IMR-90 (cell line): Measurements from ENCODE around the gene TMC1. TPM values are rescaled to one million over a fixed set of nuclear protein-coding genes. Genes with fewer than 3 reads are reported as not detected.

Experiments
- ATAC-seq: fragments of 200-7000 bp; cut with Tn5 transposase; 2 replicates; pipeline ENCODE4 v1.9.1; 2020; ENCODE audit warnings: low read depth, mild to moderate bottlenecking, moderate library complexity
- BruUV-seq: library from RNA; stranded (reverse); fragments of 400-500 nt; replicated peaks from 2 replicates; lab custom pipeline; 2021; lab: Mats Ljungman, UMichigan
- CTCF ChIA-PET: fragments of 300-600 bp; formaldehyde crosslinking; extraction: SDS; loops from one replicate; lab custom pipeline; 2021; ENCODE audit warnings: antibody characterized with exemption; lab: Yijun Ruan, JAX
- POLR2A ChIA-PET: fragments of 300-600 bp; sonication (Branson Sonifier 250); formaldehyde crosslinking; loops from one replicate; lab custom pipeline; 2022; ENCODE audit warnings: antibody characterized with exemption; ENCODE audit not compliant: unreplicated experiment; lab: Charles Lee
- DNase-seq: peaks from one replicate; pipeline ENCODE4 v3.0.0; 2013
- H2AFZ ChIP-seq: replicated peaks from 2 replicates; pipeline ENCODE3; 2013; ENCODE audit warnings: low read length, mild to moderate bottlenecking; ENCODE audit not compliant: poor library complexity
- H2AK5ac ChIP-seq: 2 replicates; pipeline ENCODE4 v1.6.1; 2013; ENCODE audit warnings: low read depth, low read length, inconsistent platforms
- H2AK9ac ChIP-seq: replicated peaks from 2 replicates; pipeline ENCODE3; 2013; ENCODE audit warnings: mild to moderate bottlenecking, low read depth, low read length, moderate library complexity; ENCODE audit not compliant: poor library complexity
- H2BK120ac ChIP-seq: 2 replicates; pipeline ENCODE4 v1.6.1; 2013; ENCODE audit warnings: low read depth, low read length, inconsistent platforms
- H2BK15ac ChIP-seq: 3 replicates; pipeline ENCODE4 v1.6.1; 2013; ENCODE audit warnings: low read depth, low read length, inconsistent platforms
- H2BK20ac ChIP-seq: 2 replicates; pipeline ENCODE4 v1.6.1; 2013; ENCODE audit warnings: low read depth, mild to moderate bottlenecking, inconsistent platforms, low read length, moderate library complexity
- H2BK5ac ChIP-seq: 2 replicates; pipeline ENCODE4 v1.6.1; 2013; ENCODE audit warnings: mild to moderate bottlenecking, low read depth, low read length, inconsistent platforms; ENCODE audit not compliant: poor library complexity, severe bottlenecking
- H3K14ac ChIP-seq: replicated peaks from 2 replicates; pipeline ENCODE4 v1.6.1; 2013; ENCODE audit warnings: low read depth, low read length, inconsistent platforms
- H3K18ac ChIP-seq: 2 replicates; pipeline ENCODE4 v1.6.1; 2013; ENCODE audit warnings: low read depth, low read length, control low read depth
- H3K23ac ChIP-seq: 2 replicates; pipeline ENCODE4 v1.6.1; 2013; ENCODE audit warnings: low read depth, low read length, inconsistent platforms
- H3K27ac ChIP-seq: 2 replicates; pipeline ENCODE4 v1.5.1; 2013; ENCODE audit warnings: mild to moderate bottlenecking, control low read depth, low read length; ENCODE audit not compliant: insufficient read depth
- H3K27me3 ChIP-seq: 2 replicates; pipeline ENCODE4 v1.6.1; 2013; ENCODE audit warnings: low read length; ENCODE audit not compliant: control insufficient read depth, insufficient read depth
- H3K36me3 ChIP-seq: 2 replicates; pipeline ENCODE4 v1.6.1; 2013; ENCODE audit warnings: low read length, mixed read lengths; ENCODE audit not compliant: control insufficient read depth, insufficient read depth
- H3K4ac ChIP-seq: 2 replicates; pipeline ENCODE4 v1.6.1; 2013; ENCODE audit warnings: low read depth, low read length, inconsistent platforms
- H3K4me1 ChIP-seq: 2 replicates; pipeline ENCODE4 v1.6.1; 2013; ENCODE audit warnings: low read length, mixed read lengths; ENCODE audit not compliant: control insufficient read depth, insufficient read depth
- H3K4me2 ChIP-seq: 2 replicates; pipeline ENCODE4 v1.6.1; 2013; ENCODE audit warnings: low read depth, mild to moderate bottlenecking, control low read depth, low read length, moderate library complexity
- H3K4me3 ChIP-seq: 2 replicates; pipeline ENCODE4 v1.5.1; 2013; ENCODE audit warnings: low read depth, mild to moderate bottlenecking, control low read depth, low read length, moderate library complexity; ENCODE audit not compliant: insufficient read depth
- H3K56ac ChIP-seq: 2 replicates; pipeline ENCODE4 v1.6.1; 2013; ENCODE audit warnings: low read length, inconsistent platforms; ENCODE audit not compliant: insufficient read depth; ENCODE audit errors: extremely low read depth
- H3K79me1 ChIP-seq, 2 experiments: 2 replicates each; pipeline ENCODE4 v1.6.1; 2013; ENCODE audit warnings: low read length in 2 of 2, inconsistent platforms in 1 of 2, low read depth in 1 of 2
- H3K9ac ChIP-seq: 2 replicates; pipeline ENCODE4 v1.6.1; 2013; ENCODE audit warnings: low read depth, low read length, control low read depth
- H3K9me1 ChIP-seq: 2 replicates; pipeline ENCODE4 v1.6.1; 2013; ENCODE audit warnings: low read length, inconsistent platforms; ENCODE audit not compliant: insufficient read depth
- H3K9me3 ChIP-seq: 2 replicates; pipeline ENCODE4 v1.6.1; 2013; ENCODE audit warnings: low read length; ENCODE audit not compliant: control insufficient read depth, insufficient read depth
- H4K20me1 ChIP-seq: 2 replicates; pipeline ENCODE4 v1.6.1; 2013; ENCODE audit warnings: low read length, inconsistent platforms; ENCODE audit not compliant: insufficient read depth
- H4K5ac ChIP-seq: 2 replicates; pipeline ENCODE4 v1.6.1; 2013; ENCODE audit warnings: mild to moderate bottlenecking, low read depth, low read length, control low read depth
- H4K8ac ChIP-seq, 2 experiments: 2 replicates each; pipeline ENCODE4 v1.6.1; 2013; ENCODE audit warnings: low read depth in 2 of 2, low read length in 2 of 2, control low read depth in 1 of 2, inconsistent platforms in 1 of 2
- H4K91ac ChIP-seq: 2 replicates; pipeline ENCODE4 v1.6.1; 2013; ENCODE audit warnings: low read depth, low read length, inconsistent platforms; ENCODE audit not compliant: insufficient read depth
- CEBPB ChIP-seq: IDR thresholded peaks from 2 replicates; pipeline ENCODE4 v1.6.1; 2012; ENCODE audit warnings: low read depth, low read length, improper control_type of control experiment
- CHD1 ChIP-seq: IDR thresholded peaks from 2 replicates; pipeline ENCODE4 v1.6.1; 2012; ENCODE audit warnings: low read depth, low read length, improper control_type of control experiment
- CTCF ChIP-seq: conservative IDR thresholded peaks from 2 replicates; pipeline ENCODE4 v1.5.1; 2012; ENCODE audit warnings: mild to moderate bottlenecking, low read depth, low read length, improper control_type of control experiment
- MAZ ChIP-seq: IDR thresholded peaks from 2 replicates; pipeline ENCODE4 v1.6.1; 2012; ENCODE audit warnings: low read depth, mild to moderate bottlenecking, low read length, improper control_type of control experiment, moderate library complexity, borderline replicate concordance
- MXI1 ChIP-seq: IDR thresholded peaks from 2 replicates; pipeline ENCODE4 v1.6.1; 2012; ENCODE audit warnings: low read depth, mild to moderate bottlenecking, low read length, moderate library complexity, borderline replicate concordance
- NFE2L2 ChIP-seq: fragments of 150-350 bp; IDR thresholded peaks from 2 replicates; pipeline ENCODE4 v1.6.1; 2016; ENCODE audit warnings: low read depth, mild to moderate bottlenecking, low read length
- POLR2A ChIP-seq: IDR thresholded peaks from 2 replicates; pipeline ENCODE4 v1.6.1; 2012; ENCODE audit warnings: mild to moderate bottlenecking, low read depth, low read length
- RAD21 ChIP-seq: IDR thresholded peaks from 2 replicates; pipeline ENCODE4 v1.6.1; 2012; ENCODE audit warnings: low read length, improper control_type of control experiment
- RCOR1 ChIP-seq: IDR thresholded peaks from 2 replicates; pipeline ENCODE4 v1.6.1; 2012; ENCODE audit warnings: mild to moderate bottlenecking, low read length, improper control_type of control experiment; ENCODE audit not compliant: insufficient replicate concordance
- RFX5 ChIP-seq: IDR thresholded peaks from 2 replicates; pipeline ENCODE4 v1.8.0; 2012; ENCODE audit warnings: low read depth, mild to moderate bottlenecking, low read length, moderate library complexity
- SMC3 ChIP-seq: fragments of 150-350 bp; IDR thresholded peaks from 2 replicates; pipeline ENCODE4 v1.6.1; 2016; ENCODE audit warnings: low read depth, mild to moderate bottlenecking, antibody characterized with exemption, low read length, moderate library complexity
- WGBS, 2 experiments: methylation state at CpG; one replicate each; pipeline versions ENCODE4 v1.1.5 to v1.1.7; 2013; ENCODE audit warnings: missing lambda C conversion rate in 2 of 2; ENCODE audit not compliant: insufficient read length in 1 of 2; ENCODE audit errors: extremely low coverage in 2 of 2; 5-methylcytosine and 5-hydroxymethylcytosine counted together
- dilution Hi-C: fragments of 300-500 bp; cut with HindIII; formaldehyde crosslinking; loops from one replicate; pipeline ENCODE4 v1.14.3; 2018; ENCODE audit warnings: low sequenced_read_pairs; ENCODE audit not compliant: unreplicated experiment
- in situ Hi-C: fragments of 300-500 bp; cut with MboI; formaldehyde crosslinking; loops from 3 replicates; pipeline ENCODE4 v1.14.3; 2019; ENCODE audit warnings: low sequenced_read_pairs, inconsistent platforms, mixed read lengths
- intact Hi-C: fragments of 100-400 bp; cut with micrococcal nuclease; formaldehyde crosslinking; loops from 2 replicates; pipeline ENCODE4 v1.10.0; 2022
- polyA plus RNA-seq, 3 experiments: library from polyadenylated mRNA; depleted of rRNA; stranded (reverse); fragments of >200 nt; gene quantifications; 2 replicates each; pipeline ENCODE4 v1.2.3, GENCODE V29; 2012; ENCODE audit warnings: low replicate concordance in 1 of 3
- total RNA-seq: library from RNA; depleted of rRNA; stranded (reverse); fragments of >200 nt; gene quantifications from 2 replicates; pipeline ENCODE4 v1.2.3, GENCODE V29; 2012
- TF ChIP-seq, protein P1 (sequence below): fragments of 150-350 bp; IDR thresholded peaks from 2 replicates; pipeline ENCODE4 v1.6.1; 2016; ENCODE audit warnings: low read depth, mild to moderate bottlenecking, low read length, moderate library complexity, borderline replicate concordance

TMC1 gene
- total and polyA plus RNA-seq, 2 of the 4 experiments (the other 2 are of a cell fraction): not detected

DNA sequence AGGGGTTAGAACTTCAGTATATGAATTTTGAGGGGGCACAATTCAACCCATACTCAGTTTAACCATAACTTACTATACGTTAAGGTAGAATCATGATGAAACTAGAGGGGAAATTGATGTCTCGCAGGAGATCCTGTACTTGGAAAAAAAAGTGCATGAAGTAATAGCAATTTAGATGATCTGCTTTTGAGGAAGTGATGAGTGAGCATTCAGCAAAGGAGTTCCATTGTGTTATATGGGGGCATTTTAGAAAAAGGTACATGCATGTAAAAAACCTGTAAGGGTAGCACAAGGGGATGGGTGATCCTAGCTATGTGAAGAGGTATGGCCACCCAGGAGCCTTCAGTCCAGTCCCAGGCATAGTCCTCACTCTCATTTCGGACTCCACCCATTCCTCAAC, 14.8 kb upstream of the TMC1 start:
- no peak overlapping the region for H2BK120ac ChIP-seq
- no peaks in the 10 kb centered on the region for H3K9me1 ChIP-seq
- no peak for DNase-seq
- no peak overlapping the region for H3K4ac ChIP-seq
- no peaks in the 10 kb centered on the region for H3K27me3 ChIP-seq
- no peak for ATAC-seq
- no peak overlapping the region for H3K27ac ChIP-seq
- ChIA-PET POLR2A (no interaction called here), CTCF (no interaction called here)
- intact Hi-C loops (no loop called here), in situ Hi-C loops (no loop called here), dilution Hi-C loops (no loop called here)
- no peak overlapping the region for H2AK5ac ChIP-seq
- WGBS, 2 experiments: 100% methylated on average over 1 of the region's 3 CpGs; no CpG with 5 or more reads in 1 of the 2 experiments
- H3K56ac ChIP-seq: no peak overlapping the region
- peaks cover 1% of the 10 kb centered on the region; the same call in 1 of the 2 replicates for H3K4me1 ChIP-seq
- H3K14ac ChIP-seq: no peak overlapping the region
- no peak overlapping the region for H3K4me2 ChIP-seq
- TF ChIP-seq NFE2L2 (no peak), POLR2A (no peak), CHD1 (no peak), MAZ (no peak), RAD21 (no peak), RCOR1 (no peak), RFX5 (no peak), CEBPB (no peak), MXI1 (no peak), SMC3 (no peak), CTCF (no peak)
- TF ChIP-seq, protein P1, sequence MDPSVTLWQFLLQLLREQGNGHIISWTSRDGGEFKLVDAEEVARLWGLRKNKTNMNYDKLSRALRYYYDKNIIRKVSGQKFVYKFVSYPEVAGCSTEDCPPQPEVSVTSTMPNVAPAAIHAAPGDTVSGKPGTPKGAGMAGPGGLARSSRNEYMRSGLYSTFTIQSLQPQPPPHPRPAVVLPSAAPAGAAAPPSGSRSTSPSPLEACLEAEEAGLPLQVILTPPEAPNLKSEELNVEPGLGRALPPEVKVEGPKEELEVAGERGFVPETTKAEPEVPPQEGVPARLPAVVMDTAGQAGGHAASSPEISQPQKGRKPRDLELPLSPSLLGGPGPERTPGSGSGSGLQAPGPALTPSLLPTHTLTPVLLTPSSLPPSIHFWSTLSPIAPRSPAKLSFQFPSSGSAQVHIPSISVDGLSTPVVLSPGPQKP: no peak
- H2BK15ac ChIP-seq: no peak overlapping the region
- H3K79me1 ChIP-seq: no peaks in the 10 kb centered on the region
- H4K5ac ChIP-seq: no peak overlapping the region; the same call in 1 of the 2 replicates
- no peak overlapping the region for H2AFZ ChIP-seq
- H3K9me3 ChIP-seq: no peaks in the 10 kb centered on the region
- no peak overlapping the region for H3K4me3 ChIP-seq
- no peak overlapping the region for H4K91ac ChIP-seq
- no TSS peak for BruUV-seq
- no peak overlapping the region for H2BK5ac ChIP-seq
- no peak overlapping the region for H3K23ac ChIP-seq
- H4K8ac ChIP-seq: no peak overlapping the region
- H4K20me1 ChIP-seq: no peaks in the 10 kb centered on the region
- no peak overlapping the region for H2AK9ac ChIP-seq
- no peak overlapping the region for H2BK20ac ChIP-seq
- no peak overlapping the region for H3K9ac ChIP-seq
- H3K36me3 ChIP-seq: no peaks in the 10 kb centered on the region
- H3K18ac ChIP-seq: no peak overlapping the region
